ENCODE data around the gene STAMBP. TPM values are rescaled to one million over a fixed set of nuclear protein-coding genes. Genes with fewer than 3 reads are reported as not detected.

STAMBP gene
- total RNA-seq, 1 donor from 2014 or later: 10.9 TPM

Other genes starting within 250 kb of the STAMBP start
- gene NAT8, start 186.5 kb upstream of the STAMBP start, total RNA-seq: not detected in 2 replicates
- 18.2 and 27.9 TPM in 2 replicates for gene TPRKB, start 91.6 kb upstream of the STAMBP start, total RNA-seq
- gene DUSP11, start 48.9 kb upstream of the STAMBP start, total RNA-seq: 20.0 and 21.7 TPM in 2 replicates
- not detected in 2 replicates for gene C2orf78, start 44.8 kb upstream of the STAMBP start, total RNA-seq
- gene ACTG2, start 64.0 kb downstream of the STAMBP start, total RNA-seq: not detected in 2 replicates
- gene DGUOK, start 97.9 kb downstream of the STAMBP start, total RNA-seq: 47.8 and 51.3 TPM in 2 replicates
- 3.3 and 5.8 TPM in 2 replicates for gene TET3, start 155.9 kb downstream of the STAMBP start, total RNA-seq

Data from dermis microvascular lymphatic vessel endothelial cell (primary cell).